K562 (cell line): ENCODE results near the gene ARMC6. TPM values are rescaled to one million over a fixed set of nuclear protein-coding genes. Genes with fewer than 3 reads are reported as not detected.

Experiments
- BHLHE40 ChIP-seq: IDR thresholded peaks from 2 replicates; pipeline ENCODE4 v1.6.1; 2011; ENCODE audit warnings: low read length, improper control_type of control experiment
- CBFB ChIP-seq: sonication (generic); formaldehyde crosslinking; IDR thresholded peaks from 2 replicates; pipeline ENCODE4 v1.4.0; 2020; ENCODE audit warnings: mild to moderate bottlenecking, missing genetic modification reagents
- ERF ChIP-seq: fragments of 450-650 bp; formaldehyde crosslinking; IDR thresholded peaks from 2 replicates; pipeline ENCODE4 v1.4.0; 2020; ENCODE audit warnings: mild to moderate bottlenecking, mixed read lengths
- FOSL1 ChIP-seq: fragments of 200-800 bp; sonication (Bioruptor generic); conservative IDR thresholded peaks from 2 replicates; pipeline ENCODE4 v1.6.1; 2016; ENCODE audit warnings: missing genetic modification characterization, missing compliant biosample characterization
- GATAD2A ChIP-seq: fragments of 450-650 bp; IDR thresholded peaks from 2 replicates; pipeline ENCODE4 v1.6.1; 2017
- GATAD2B ChIP-seq: fragments of 450-650 bp; IDR thresholded peaks from 2 replicates; pipeline ENCODE4 v1.6.1; 2017; ENCODE audit warnings: mild to moderate bottlenecking, borderline replicate concordance
- HDAC8 ChIP-seq: fragments of 450-650 bp; IDR thresholded peaks from 2 replicates; pipeline ENCODE4 v1.6.1; 2016; ENCODE audit warnings: mild to moderate bottlenecking, missing genetic modification characterization, moderate library complexity, missing compliant biosample characterization
- HEY1 ChIP-seq: fragments of 250-450 bp; sonication (Bioruptor Pico); IDR thresholded peaks from 2 replicates; pipeline ENCODE4 v1.5.0; 2020; ENCODE audit warnings: mild to moderate bottlenecking, moderate library complexity, borderline replicate concordance
- IRF1 ChIP-seq: sonication (generic); formaldehyde crosslinking; IDR thresholded peaks from 2 replicates; pipeline ENCODE4 v1.8.0; 2022; ENCODE audit warnings: missing genetic modification reagents, mild to moderate bottlenecking, borderline replicate concordance
- PBX2 ChIP-seq, 2 experiments: IDR thresholded peaks in 1 of 2; conservative IDR thresholded peaks in 1 of 2; 2 replicates each; pipeline ENCODE4 v1.6.1; 2016; ENCODE audit warnings: low read depth in 2 of 2, mild to moderate bottlenecking in 1 of 2, missing compliant biosample characterization in 1 of 2, missing genetic modification characterization in 1 of 2, moderate library complexity in 1 of 2
- SAFB ChIP-seq: fragments of 200-400 bp; formaldehyde crosslinking; IDR thresholded peaks from 2 replicates; pipeline ENCODE4 v1.6.1; 2017; ENCODE audit warnings: low read depth, low read length, borderline replicate concordance
- SMAD2 ChIP-seq: fragments of 150-350 bp; IDR thresholded peaks from 2 replicates; pipeline ENCODE4 v1.6.1; 2014; ENCODE audit warnings: low read depth, mild to moderate bottlenecking, low read length
- SMARCA5 ChIP-seq: fragments of 450-650 bp; IDR thresholded peaks from 2 replicates; pipeline ENCODE4 v1.6.1; 2016
- STAT5A ChIP-seq: IDR thresholded peaks from 2 replicates; pipeline ENCODE4 v1.6.1; 2012; ENCODE audit warnings: low read length, inconsistent platforms, borderline replicate concordance
- TAF15 ChIP-seq: fragments of 200-400 bp; formaldehyde crosslinking; IDR thresholded peaks from 2 replicates; pipeline ENCODE4 v1.6.1; 2017; ENCODE audit warnings: mild to moderate bottlenecking, low read depth, low read length, moderate library complexity
- ZBTB1 ChIP-seq: sonication (generic); formaldehyde crosslinking; IDR thresholded peaks from 2 replicates; pipeline ENCODE4 v1.8.1; 2023; ENCODE audit warnings: missing genetic modification reagents, low read depth, mild to moderate bottlenecking, borderline replicate concordance
- ZBTB17 ChIP-seq: fragments of 450-650 bp; formaldehyde crosslinking; IDR thresholded peaks from 2 replicates; pipeline ENCODE4 v1.4.0; 2020; ENCODE audit warnings: mild to moderate bottlenecking
- ZNF134 ChIP-seq: fragments of 250-450 bp; sonication (Bioruptor Pico); conservative IDR thresholded peaks from 2 replicates; pipeline ENCODE4 v1.4.0; 2020
- ZNF444 ChIP-seq: fragments of 250-450 bp; sonication (Bioruptor Pico); IDR thresholded peaks from 2 replicates; pipeline ENCODE4 v1.4.0; 2020; ENCODE audit warnings: mild to moderate bottlenecking, moderate library complexity
- polyA plus RNA-seq, 8 experiments: library from polyadenylated mRNA; depleted of rRNA in 4 of 8; stranded (reverse) in 5 of 8; unstranded in 3 of 8; fragments of >200 nt; fragmentation: Nextera tagmentation in 2 of 8; fragmentation: Illumina TruSeq in 1 of 8; extraction: Ambion mirVana in 2 of 8; extraction: Trizol in 1 of 8; gene quantifications; 2 replicates each; pipeline versions ENCODE4 v1.2.1 to v1.2.3, GENCODE V29; 2011 to 2014; ENCODE audit warnings: inconsistent platforms in 1 of 8, missing spikeins in 1 of 8
- total RNA-seq, 7 experiments: library from RNA; depleted of rRNA in 6 of 7; stranded (reverse); fragments of >200 nt in 6 of 7; fragmentation: Illumina TruSeq in 2 of 7; extraction: Trizol in 2 of 7; gene quantifications; 2 replicates each; pipeline versions ENCODE4 v1.2.1 to v1.2.3, GENCODE V29; 2011 to 2021; ENCODE audit warnings: low replicate concordance in 1 of 7
- TF ChIP-seq, protein P1 (sequence below): sonication (generic); formaldehyde crosslinking; IDR thresholded peaks from 2 replicates; pipeline ENCODE4 v1.8.0; 2022; ENCODE audit warnings: mild to moderate bottlenecking, low read depth, missing genetic modification reagents
- TF ChIP-seq, protein P2 (sequence below): fragments of 150-350 bp; IDR thresholded peaks from 2 replicates; pipeline ENCODE4 v1.6.1; 2014; ENCODE audit warnings: low read depth, mild to moderate bottlenecking, low read length, borderline replicate concordance

ARMC6 gene
- total and polyA plus RNA-seq, 9 of the 15 experiments (the other 6 are each of a cell fraction or from before 2014, with no cell fraction given) = 2.1 to 93.4 (median 63.6) TPM

DNA sequence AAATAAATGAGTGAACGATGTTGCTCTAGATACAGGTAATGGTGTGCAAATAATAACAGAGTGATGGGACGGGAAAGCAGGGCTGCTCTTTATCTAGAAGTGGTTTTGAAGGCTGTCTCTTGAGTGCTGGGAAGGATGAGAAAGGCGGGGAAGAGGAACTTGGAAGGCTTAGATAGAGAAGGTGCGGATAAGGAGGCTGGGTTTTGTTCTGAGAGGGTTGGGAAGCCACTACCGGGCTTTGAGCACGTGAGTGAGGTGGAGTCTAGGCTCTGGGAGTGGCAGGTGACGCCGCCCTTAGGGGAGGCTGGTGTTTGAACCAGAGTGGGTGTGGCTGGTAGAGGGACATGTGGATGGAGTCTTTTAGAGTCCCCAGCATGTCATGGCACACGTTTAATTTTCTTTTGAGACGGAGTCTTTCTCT is 811 bp downstream of the ARMC6 start (continued):
- TF ChIP-seq PBX2 (CRISPR knock-in tag; IDR thresholded peaks at IDR 0.05; ENCODE audit: low read depth) (peak; percentile 72), PBX2 (tag; conservative IDR thresholded peaks at IDR 0.05; ENCODE audit: low read depth) (peak; percentile 72), BHLHE40 (peak; percentile 100), HDAC8 (tag) (no peak), ZBTB17 (no peak), ERF (no peak), SMARCA5 (no peak), SMAD2 (no peak), SAFB (no peak), ZNF134 (CRISPR knock-in tag) (no peak), TAF15 (no peak), GATAD2A (no peak), FOSL1 (tag) (no peak), HEY1 (no peak), IRF1 (no peak), STAT5A (no peak), ZNF444 (CRISPR knock-in tag) (no peak), ZBTB1 (no peak), GATAD2B (no peak), CBFB (CRISPR knock-in tag) (no peak)
- TF ChIP-seq, protein P1, sequence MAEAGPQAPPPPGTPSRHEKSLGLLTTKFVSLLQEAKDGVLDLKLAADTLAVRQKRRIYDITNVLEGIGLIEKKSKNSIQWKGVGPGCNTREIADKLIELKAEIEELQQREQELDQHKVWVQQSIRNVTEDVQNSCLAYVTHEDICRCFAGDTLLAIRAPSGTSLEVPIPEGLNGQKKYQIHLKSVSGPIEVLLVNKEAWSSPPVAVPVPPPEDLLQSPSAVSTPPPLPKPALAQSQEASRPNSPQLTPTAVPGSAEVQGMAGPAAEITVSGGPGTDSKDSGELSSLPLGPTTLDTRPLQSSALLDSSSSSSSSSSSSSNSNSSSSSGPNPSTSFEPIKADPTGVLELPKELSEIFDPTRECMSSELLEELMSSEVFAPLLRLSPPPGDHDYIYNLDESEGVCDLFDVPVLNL (CRISPR knock-in tag) = no peak
- TF ChIP-seq, protein P2, sequence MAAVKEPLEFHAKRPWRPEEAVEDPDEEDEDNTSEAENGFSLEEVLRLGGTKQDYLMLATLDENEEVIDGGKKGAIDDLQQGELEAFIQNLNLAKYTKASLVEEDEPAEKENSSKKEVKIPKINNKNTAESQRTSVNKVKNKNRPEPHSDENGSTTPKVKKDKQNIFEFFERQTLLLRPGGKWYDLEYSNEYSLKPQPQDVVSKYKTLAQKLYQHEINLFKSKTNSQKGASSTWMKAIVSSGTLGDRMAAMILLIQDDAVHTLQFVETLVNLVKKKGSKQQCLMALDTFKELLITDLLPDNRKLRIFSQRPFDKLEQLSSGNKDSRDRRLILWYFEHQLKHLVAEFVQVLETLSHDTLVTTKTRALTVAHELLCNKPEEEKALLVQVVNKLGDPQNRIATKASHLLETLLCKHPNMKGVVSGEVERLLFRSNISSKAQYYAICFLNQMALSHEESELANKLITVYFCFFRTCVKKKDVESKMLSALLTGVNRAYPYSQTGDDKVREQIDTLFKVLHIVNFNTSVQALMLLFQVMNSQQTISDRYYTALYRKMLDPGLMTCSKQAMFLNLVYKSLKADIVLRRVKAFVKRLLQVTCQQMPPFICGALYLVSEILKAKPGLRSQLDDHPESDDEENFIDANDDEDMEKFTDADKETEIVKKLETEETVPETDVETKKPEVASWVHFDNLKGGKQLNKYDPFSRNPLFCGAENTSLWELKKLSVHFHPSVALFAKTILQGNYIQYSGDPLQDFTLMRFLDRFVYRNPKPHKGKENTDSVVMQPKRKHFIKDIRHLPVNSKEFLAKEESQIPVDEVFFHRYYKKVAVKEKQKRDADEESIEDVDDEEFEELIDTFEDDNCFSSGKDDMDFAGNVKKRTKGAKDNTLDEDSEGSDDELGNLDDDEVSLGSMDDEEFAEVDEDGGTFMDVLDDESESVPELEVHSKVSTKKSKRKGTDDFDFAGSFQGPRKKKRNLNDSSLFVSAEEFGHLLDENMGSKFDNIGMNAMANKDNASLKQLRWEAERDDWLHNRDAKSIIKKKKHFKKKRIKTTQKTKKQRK = no peak
